Astrocyte (in vitro differentiated cells and primary cell): ENCODE data around the gene GTF3C1. TPM values are rescaled to one million over a fixed set of nuclear protein-coding genes. Genes with fewer than 3 reads are reported as not detected.
A peak's percentile ranks its signal among the peaks of the same experiment; 100 is the strongest.

Experiments
- DNase-seq: peaks from one replicate; pipeline ENCODE4 v3.0.0-alpha.2; 2010; ENCODE audit warnings: low read depth
- FAIRE-seq: peaks from 2 replicates; lab custom pipeline; 2011; peaks lifted over from hg19 to GRCh38; lab: Jason Lieb, UNC
- H2AFZ ChIP-seq: 2 replicates; pipeline ENCODE4 v1.6.0; 2012; ENCODE audit warnings: low read depth, low read length, inconsistent platforms
- H3K27ac ChIP-seq: 2 replicates; pipeline ENCODE4 v1.5.1; 2011; ENCODE audit warnings: low read depth, low read length, inconsistent platforms
- H3K27me3 ChIP-seq: 2 replicates; pipeline ENCODE4 v1.6.0; 2011; ENCODE audit warnings: low read length, inconsistent platforms; ENCODE audit not compliant: insufficient read depth
- H3K36me3 ChIP-seq: 2 replicates; pipeline ENCODE4 v1.5.1; 2011; ENCODE audit warnings: low read length, inconsistent platforms; ENCODE audit not compliant: insufficient read depth
- H3K4me1 ChIP-seq: 2 replicates; pipeline ENCODE4 v1.5.1; 2011; ENCODE audit warnings: low read length, inconsistent platforms; ENCODE audit not compliant: insufficient read depth
- H3K4me2 ChIP-seq: 2 replicates; pipeline ENCODE4 v1.6.0; 2012; ENCODE audit warnings: low read length, inconsistent platforms
- H3K4me3 ChIP-seq: 2 replicates; pipeline ENCODE4 v1.5.1; 2011; ENCODE audit warnings: low read depth, mild to moderate bottlenecking, low read length, inconsistent platforms; ENCODE audit not compliant: insufficient read depth
- H3K79me2 ChIP-seq: 2 replicates; pipeline ENCODE4 v1.6.0; 2012; ENCODE audit warnings: mild to moderate bottlenecking, low read length, inconsistent platforms; ENCODE audit not compliant: insufficient read depth
- H3K9ac ChIP-seq: 2 replicates; pipeline ENCODE4 v1.6.0; 2012; ENCODE audit warnings: mild to moderate bottlenecking, low read length, inconsistent platforms
- H3K9me3 ChIP-seq: 2 replicates; pipeline ENCODE4 v1.5.1; 2012; ENCODE audit warnings: low read depth, mild to moderate bottlenecking, low read length, inconsistent platforms; ENCODE audit not compliant: insufficient read depth
- H4K20me1 ChIP-seq: 2 replicates; pipeline ENCODE4 v1.6.0; 2012; ENCODE audit warnings: low read length, inconsistent platforms; ENCODE audit not compliant: insufficient read depth
- H3K27ac Mint-ChIP-seq: one replicate; pipeline ENCODE4 v1.8.0; 2021; ENCODE audit warnings: mild to moderate bottlenecking, mixed read lengths; ENCODE audit not compliant: unreplicated experiment
- H3K27me3 Mint-ChIP-seq: one replicate; pipeline ENCODE4 v1.8.0; 2021; ENCODE audit warnings: low read depth, mixed read lengths; ENCODE audit not compliant: unreplicated experiment
- H3K36me3 Mint-ChIP-seq: one replicate; pipeline ENCODE4 v1.8.0; 2021; ENCODE audit warnings: low read depth, mixed read lengths; ENCODE audit not compliant: unreplicated experiment
- H3K4me1 Mint-ChIP-seq: one replicate; pipeline ENCODE4 v1.8.0; 2021; ENCODE audit warnings: low read depth, mixed read lengths; ENCODE audit not compliant: unreplicated experiment
- H3K4me3 Mint-ChIP-seq: one replicate; pipeline ENCODE4 v1.8.0; 2021; ENCODE audit warnings: mild to moderate bottlenecking, moderate library complexity, mixed read lengths; ENCODE audit not compliant: unreplicated experiment
- H3K9me3 Mint-ChIP-seq: one replicate; pipeline ENCODE4 v1.8.0; 2021; ENCODE audit warnings: mild to moderate bottlenecking, mixed read lengths; ENCODE audit not compliant: unreplicated experiment
- CTCF ChIP-seq: IDR thresholded peaks from 2 replicates; pipeline ENCODE4 v1.5.1; 2011; ENCODE audit warnings: low read depth, mild to moderate bottlenecking, inconsistent platforms, low read length, moderate library complexity; ENCODE audit not compliant: insufficient read depth
- EZH2 ChIP-seq: IDR thresholded peaks from 2 replicates; pipeline ENCODE4 v1.6.1; 2012; ENCODE audit warnings: mild to moderate bottlenecking, low read length, inconsistent platforms; ENCODE audit not compliant: insufficient read depth
- total RNA-seq: library from RNA; stranded (reverse); gene quantifications from 2 replicates; pipeline ENCODE4 v1.2.1, GENCODE V29; 2021

Gene GTF3C1
- total RNA-seq, 1 donor from 2014 or later, result 103 TPM

- Mint-ChIP-seq H3K9me3 (no peaks in the 10 kb centered on the region), H3K4me1 (peaks cover 22% of the 10 kb centered on the region), H3K4me3 (no peak overlapping the region), H3K36me3 (peaks cover 4% of the 10 kb centered on the region), H3K27me3 (peaks cover 2% of the 10 kb centered on the region), H3K27ac (peak overlapping the region; percentile 28)
- H3K9me3 ChIP-seq, result no peaks in the 10 kb centered on the region
- peaks cover 12% of the 10 kb centered on the region for H3K4me1 ChIP-seq
- H4K20me1 ChIP-seq, result no peaks in the 10 kb centered on the region
- H3K4me3 ChIP-seq, result no peak overlapping the region
- H3K4me2 ChIP-seq, result peak overlapping the region; percentile 68
- no peaks in the 10 kb centered on the region for H3K27me3 ChIP-seq
- H3K79me2 ChIP-seq, result no peaks in the 10 kb centered on the region
- peak overlapping the region; percentile 24 for H3K27ac ChIP-seq
- FAIRE-seq (no peak), DNase-seq (no peak)
- TF ChIP-seq CTCF, result no peak
- no peak for TF ChIP-seq EZH2
- H2AFZ ChIP-seq, result peak overlapping the region; percentile 12
- no peaks in the 10 kb centered on the region for H3K36me3 ChIP-seq
- peak overlapping the region; percentile 51 for H3K9ac ChIP-seq
Observed at GRCh38 chr16:27431773-27432532, 117.8 kb downstream of the GTF3C1 start.

GRCh38 chr16:27430923-27431484 lies 118.7 kb downstream of the GTF3C1 start:
- FAIRE-seq (no peak), DNase-seq (no peak)
- no peak overlapping the region for H3K4me3 ChIP-seq
- TF ChIP-seq EZH2 (no peak), CTCF (no peak)
- H3K9me3 ChIP-seq, result no peaks in the 10 kb centered on the region
- H3K4me1 ChIP-seq, result peaks cover 12% of the 10 kb centered on the region
- H3K79me2 ChIP-seq, result no peaks in the 10 kb centered on the region
- H3K4me2 ChIP-seq, result no peak overlapping the region
- H4K20me1 ChIP-seq, result no peaks in the 10 kb centered on the region
- Mint-ChIP-seq H3K27ac (no peak overlapping the region), H3K27me3 (no peaks in the 10 kb centered on the region), H3K9me3 (no peaks in the 10 kb centered on the region), H3K4me1 (peaks cover 22% of the 10 kb centered on the region), H3K4me3 (no peak overlapping the region), H3K36me3 (peaks cover 4% of the 10 kb centered on the region)
- H3K36me3 ChIP-seq, result no peaks in the 10 kb centered on the region
- no peaks in the 10 kb centered on the region for H3K27me3 ChIP-seq
- no peak overlapping the region for H3K9ac ChIP-seq
- no peak overlapping the region for H3K27ac ChIP-seq
- H2AFZ ChIP-seq, result no peak overlapping the region

GRCh38 chr16:27430512-27430911 lies 119.2 kb downstream of the GTF3C1 start:
- no peaks in the 10 kb centered on the region for H3K9me3 Mint-ChIP-seq
- H3K27me3 ChIP-seq, result no peaks in the 10 kb centered on the region
- no peak overlapping the region for H3K4me3 ChIP-seq
- FAIRE-seq, result no peak
- H3K4me2 ChIP-seq, result no peak overlapping the region
- no peaks in the 10 kb centered on the region for H3K9me3 ChIP-seq
- peaks cover 4% of the 10 kb centered on the region for H3K36me3 Mint-ChIP-seq
- no peak overlapping the region for H3K27ac ChIP-seq
- H2AFZ ChIP-seq, result no peak overlapping the region
- no peak for DNase-seq
- peaks cover 22% of the 10 kb centered on the region for H3K4me1 Mint-ChIP-seq
- no peak overlapping the region for H3K9ac ChIP-seq
- no peaks in the 10 kb centered on the region for H3K79me2 ChIP-seq
- H4K20me1 ChIP-seq, result no peaks in the 10 kb centered on the region
- TF ChIP-seq CTCF (no peak), EZH2 (no peak)
- no peaks in the 10 kb centered on the region for H3K27me3 Mint-ChIP-seq
- H3K27ac Mint-ChIP-seq, result no peak overlapping the region
- H3K36me3 ChIP-seq, result no peaks in the 10 kb centered on the region
- peaks cover 12% of the 10 kb centered on the region for H3K4me1 ChIP-seq
- no peak overlapping the region for H3K4me3 Mint-ChIP-seq
